Effector CD4-positive, alpha-beta T cell (primary cell): ENCODE measurements around the gene NEUROD6. TPM values are rescaled to one million over a fixed set of nuclear protein-coding genes. Genes with fewer than 3 reads are reported as not detected.

Source experiments
- DNase-seq: peaks from one replicate; pipeline ENCODE4 v3.0.0-alpha.2; 2020
- total RNA-seq: gene quantifications from one replicate; lab custom pipeline; 2026; lab: John Stamatoyannopoulos, UW

The NEUROD6 gene
- total RNA-seq = not detected

- no peak for DNase-seq
Measured at GRCh38 chr7:31340603-31341002, at the start of gene NEUROD6. Gene NEUROD6, minus strand, starts transcription at chr7:31340726. Its CDS starts 1,458 bp downstream, at chr7:31339268.

GRCh38 chr7:31384466-31384865, 43.9 kb upstream of the NEUROD6 start:
- DNase-seq = no peak

- DNase-seq = no peak
Measured at GRCh38 chr7:31382722-31383121, 42.2 kb upstream of the NEUROD6 start.

GRCh38 chr7:31373337-31374289, 33.1 kb upstream of the NEUROD6 start:
- DNase-seq = no peak

- no peak for DNase-seq
Measured at GRCh38 chr7:31372231-31372959, 31.9 kb upstream of the NEUROD6 start.

GRCh38 chr7:31371621-31372020, 31.1 kb upstream of the NEUROD6 start:
- no peak for DNase-seq

DNA sequence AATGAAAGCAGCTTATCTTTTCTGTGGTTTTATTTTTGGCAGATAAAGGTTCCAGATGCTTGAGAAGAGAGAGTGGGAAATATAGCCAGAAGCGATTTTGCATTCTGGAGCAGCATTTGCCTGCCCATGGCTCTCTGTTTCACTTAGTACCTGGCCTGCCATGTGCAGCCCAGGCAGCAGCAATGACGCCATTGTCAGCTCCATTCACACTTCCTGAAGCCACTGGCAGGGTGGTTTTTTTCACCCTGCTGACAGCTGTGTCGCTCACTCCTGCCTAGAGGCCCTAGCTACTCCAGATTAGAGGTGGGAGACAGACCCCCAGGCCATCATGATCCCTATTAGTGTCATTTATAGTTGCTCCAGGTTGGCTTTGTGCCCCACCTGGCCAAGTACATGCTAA, 30.1 kb upstream of the NEUROD6 start:
- DNase-seq = no peak

DNA sequence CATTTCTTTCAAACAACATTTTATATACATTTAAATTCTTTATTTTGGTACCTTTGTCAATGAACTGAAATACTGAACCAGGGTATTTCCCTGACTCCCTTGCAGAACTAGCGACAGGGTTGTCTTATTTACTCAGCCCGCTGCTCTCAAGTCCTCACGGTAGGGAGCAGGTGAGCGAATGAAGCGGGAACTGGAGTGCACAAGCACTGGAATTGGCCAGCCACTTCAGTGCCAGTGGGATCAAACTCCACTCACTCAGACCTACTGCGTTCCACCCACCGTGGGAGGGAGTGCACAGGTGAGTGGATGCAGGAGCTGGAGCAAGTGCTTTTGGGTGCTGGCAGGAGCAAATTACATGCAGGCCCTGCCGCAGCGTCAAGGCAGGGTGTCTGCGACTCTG, 28.1 kb upstream of the NEUROD6 start:
- no peak for DNase-seq

DNA sequence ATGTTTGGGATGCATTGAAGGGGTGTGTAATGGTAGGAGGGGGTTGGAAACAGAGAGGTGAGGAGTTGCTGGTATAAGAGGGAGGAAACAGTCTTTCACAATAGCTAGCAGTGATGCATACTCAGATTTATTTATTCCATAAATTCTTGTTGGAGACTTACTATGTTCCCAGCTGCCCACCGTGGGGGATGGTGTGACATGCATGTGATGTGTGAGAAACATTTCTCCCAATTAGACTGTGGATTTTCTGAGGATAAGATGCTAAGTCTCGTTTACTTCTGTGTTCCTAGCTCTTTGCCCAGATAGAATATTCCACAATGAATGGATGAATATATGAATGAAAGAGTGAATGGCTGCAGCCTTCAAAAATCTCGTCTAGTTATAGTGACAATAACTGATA, 23.0 kb upstream of the NEUROD6 start:
- no peak for DNase-seq

GRCh38 chr7:31363051-31363450, 22.5 kb upstream of the NEUROD6 start:
- DNase-seq = no peak

- no peak for DNase-seq
Measured at GRCh38 chr7:31362401-31362800, 21.9 kb upstream of the NEUROD6 start.

DNA sequence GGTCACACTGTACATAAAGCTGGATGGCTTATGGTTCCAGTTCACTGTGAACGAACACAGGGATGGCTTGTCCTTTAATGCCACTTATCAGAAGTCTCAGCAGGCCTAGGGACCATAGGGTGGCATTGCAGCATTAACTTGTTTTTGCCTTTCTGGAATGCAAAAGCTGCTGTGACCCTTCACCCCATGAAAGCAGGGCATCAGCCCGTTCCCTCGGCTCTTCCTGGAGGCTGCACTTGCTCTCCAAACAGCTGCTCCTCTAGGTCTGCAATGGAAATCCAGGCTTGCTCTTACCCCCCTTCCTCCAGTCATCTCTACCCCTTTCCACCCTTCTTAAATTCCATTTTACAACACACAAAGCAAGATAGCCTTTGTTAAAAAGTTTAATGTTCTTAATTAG, 17.9 kb upstream of the NEUROD6 start:
- DNase-seq = no peak

DNA sequence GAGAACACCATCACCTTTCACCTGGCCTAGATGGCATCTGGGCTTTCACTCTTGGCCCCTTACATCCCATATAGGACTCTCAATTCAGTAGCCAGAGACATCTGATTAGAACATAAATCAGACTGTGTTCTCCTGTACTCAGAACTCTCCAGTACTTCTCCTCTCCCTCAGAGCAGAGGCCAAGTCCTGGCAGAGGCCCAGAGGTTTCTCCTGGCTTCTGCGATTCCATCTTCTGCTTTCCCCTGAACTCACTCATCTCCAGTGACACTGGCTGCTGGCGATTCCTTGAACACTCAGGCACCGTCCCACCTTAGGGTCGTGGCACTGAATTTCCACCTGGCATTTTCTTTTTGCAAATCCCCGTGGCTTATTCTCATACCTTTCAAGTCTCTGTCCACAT, 4.9 kb upstream of the NEUROD6 start:
- no peak for DNase-seq

GRCh38 chr7:31343516-31344305, 3.2 kb upstream of the NEUROD6 start:
- DNase-seq = no peak

- no peak for DNase-seq
Measured at GRCh38 chr7:31341141-31341540, 615 bp upstream of the NEUROD6 start.

- no peak for DNase-seq
Measured at GRCh38 chr7:31340051-31340450, 475 bp downstream of the NEUROD6 start.

- DNase-seq = no peak
Measured at GRCh38 chr7:31338706-31339105, 1.8 kb downstream of the NEUROD6 start.

DNA sequence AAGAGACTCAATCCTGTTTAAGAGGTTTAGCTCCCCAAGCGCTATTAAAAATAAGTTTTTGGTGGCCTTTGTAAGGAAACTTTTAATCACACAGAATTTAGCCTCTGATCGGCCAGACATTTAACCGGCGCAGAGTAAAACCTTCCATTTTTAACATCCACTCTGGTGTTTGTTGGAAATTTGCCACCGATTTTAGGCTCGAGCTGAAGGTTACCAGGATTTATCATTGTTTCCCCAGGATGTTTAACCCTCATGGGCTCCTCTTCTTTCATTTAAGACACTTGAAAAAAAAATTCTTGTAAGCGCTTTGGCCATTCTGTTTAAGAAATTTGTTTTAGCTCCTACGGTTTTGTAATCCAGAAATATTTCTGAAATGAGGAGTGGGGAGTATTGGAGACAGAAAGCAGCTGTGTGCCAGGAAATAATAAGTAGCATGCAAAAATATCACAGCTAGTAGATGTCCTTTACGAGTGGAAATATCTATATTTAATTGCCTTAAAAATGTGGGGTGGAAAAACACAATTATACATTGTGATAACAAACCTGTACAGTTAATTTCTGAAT, 3.4 kb downstream of the NEUROD6 start:
- DNase-seq = no peak

- DNase-seq = no peak
Measured at GRCh38 chr7:31336202-31337001, 4.1 kb downstream of the NEUROD6 start.

- DNase-seq = no peak
Measured at GRCh38 chr7:31335884-31336201, 4.7 kb downstream of the NEUROD6 start.

DNA sequence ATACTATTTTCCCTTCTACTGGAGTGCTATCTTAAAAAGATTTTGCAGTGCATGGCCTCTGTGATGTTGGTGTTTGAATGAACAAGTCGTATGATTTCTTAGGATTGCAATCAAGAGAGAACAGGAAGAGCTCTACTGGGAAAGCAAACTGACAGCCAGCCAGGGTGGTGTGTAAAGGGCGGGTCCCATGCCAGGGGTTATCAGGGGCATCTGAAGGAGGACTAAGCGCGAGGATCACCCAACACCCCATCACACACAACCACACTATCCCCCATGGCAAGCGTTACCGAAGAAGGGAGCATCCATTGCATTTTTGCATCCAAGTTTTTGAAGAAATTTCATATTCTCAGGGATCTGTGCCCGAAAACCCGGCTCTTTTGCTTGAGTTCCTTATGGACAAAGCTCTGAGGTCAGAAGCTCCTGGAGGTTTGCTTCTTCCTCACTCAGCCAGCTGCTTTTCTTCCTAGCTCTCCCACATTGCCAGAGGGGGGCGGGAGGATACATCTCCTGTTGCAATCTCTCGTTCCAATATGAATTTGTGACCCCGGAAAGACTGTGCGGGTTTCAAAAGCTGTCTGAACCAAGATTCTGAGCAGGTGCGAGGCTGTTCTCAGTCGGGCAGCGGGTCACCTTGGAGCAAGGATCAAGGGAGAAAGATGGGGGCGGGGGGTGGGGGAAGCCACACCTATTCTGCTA, 5.2 kb downstream of the NEUROD6 start:
- DNase-seq = no peak
